NB4 (cell line): ENCODE results near the gene MYL6.
A peak's percentile ranks its signal among the peaks of the same experiment; 100 is the strongest.

ENCODE experiments used
- DNase-seq: peaks from one replicate; pipeline ENCODE4 v3.0.0; 2010; ENCODE audit warnings: low read depth
- H3K4me3 ChIP-seq: one replicate; pipeline ENCODE4 v1.5.1; 2011; ENCODE audit warnings: mild to moderate bottlenecking, low read depth, low read length, moderate library complexity
- CTCF ChIP-seq: IDR thresholded peaks from one replicate; pipeline ENCODE4 v1.5.1; 2012; ENCODE audit warnings: low read depth, low read length
- MAX ChIP-seq: IDR thresholded peaks from 2 replicates; pipeline ENCODE4 v1.6.1; 2011; ENCODE audit warnings: low read depth, low read length
- MYC ChIP-seq: IDR thresholded peaks from 2 replicates; pipeline ENCODE4 v1.6.1; 2011; ENCODE audit warnings: low read depth, low read length
- POLR2A ChIP-seq: IDR thresholded peaks from 2 replicates; pipeline ENCODE4 v1.6.1; 2011; ENCODE audit warnings: mild to moderate bottlenecking; ENCODE audit not compliant: insufficient read length; ENCODE audit errors: extremely low read depth

MYL6 gene

GRCh38 chr12:56188131-56188777 is 30.1 kb downstream of the MYL6 start:
- DNase-seq = peak; percentile 58
- no peak for TF ChIP-seq CTCF
- H3K4me3 ChIP-seq = peak overlapping the region; percentile 94

GRCh38 chr12:56188778-56189098 is 30.6 kb downstream of the MYL6 start:
- peak overlapping the region; percentile 94 for H3K4me3 ChIP-seq
- TF ChIP-seq MAX (no peak), POLR2A (no peak), MYC (no peak), CTCF (no peak)
- no peak for DNase-seq

GRCh38 chr12:56189099-56189917 is 31.1 kb downstream of the MYL6 start, which contains the start of gene SMARCC2:
TSS of gene SMARCC2 (minus strand) at chr12:56189483. CDS start at chr12:56189461, 22 bp downstream.
- H3K4me3 ChIP-seq = peak within 1 kb of the TSS; percentile 94
- TF ChIP-seq MAX (no peak), CTCF (peak; percentile 71), POLR2A (peak; percentile 45)
- DNase-seq = peak; percentile 91

- peak; percentile 90 for DNase-seq
- peak overlapping the region; percentile 74 for H3K4me3 ChIP-seq
- peak; percentile 72 for TF ChIP-seq MYC
- peak; percentile 62 for TF ChIP-seq MAX
- no peak for TF ChIP-seq POLR2A
Observed at GRCh38 chr12:56189918-56190694, 31.9 kb downstream of the MYL6 start.

GRCh38 chr12:56190695-56191155 is 32.6 kb downstream of the MYL6 start:
- TF ChIP-seq MAX = no peak
- TF ChIP-seq POLR2A = no peak
- no peak for TF ChIP-seq CTCF
- TF ChIP-seq MYC = no peak
- DNase-seq = peak; percentile 26
- H3K4me3 ChIP-seq = peak overlapping the region; percentile 74

- no peak overlapping the region for H3K4me3 ChIP-seq
- TF ChIP-seq POLR2A (no peak), MAX (no peak), MYC (no peak), CTCF (no peak)
- no peak for DNase-seq
Observed at GRCh38 chr12:56192582-56192981, 34.4 kb downstream of the MYL6 start.
